Stomach (tissue), 9 donors: ENCODE results near the gene NCKAP1. TPM values are rescaled to one million over a fixed set of nuclear protein-coding genes. Genes with fewer than 3 reads are reported as not detected.
A peak's percentile ranks its signal among the peaks of the same experiment; 100 is the strongest.

Experiments used
- DNase-seq, 2 donors: peaks; one replicate each; pipeline versions ENCODE4 v3.0.0 to v3.0.0-alpha.2; 2013 to 2019
- H3K27ac ChIP-seq, 5 donors: fragments of 200-600 bp in 4 of 5; sonication (generic) in 4 of 5; one replicate each; pipeline ENCODE4 v1.5.1; 2013 to 2019; ENCODE audit warnings: mild to moderate bottlenecking in 1 of 5, moderate library complexity in 1 of 5
- H3K27me3 ChIP-seq, 3 donors: fragments of 200-600 bp; sonication (generic); one replicate each; pipeline ENCODE4 v1.5.1; 2017 to 2019; ENCODE audit warnings: mixed run types in 1 of 3
- H3K36me3 ChIP-seq, 4 donors: fragments of 200-600 bp; sonication (generic); 1 replicate in 3 of 4; 2 replicates in 1 of 4; pipeline ENCODE4 v1.5.1; 2016 to 2019
- H3K4me1 ChIP-seq, 4 donors: fragments of 200-600 bp; sonication (generic); one replicate each; pipeline ENCODE4 v1.5.1; 2016 to 2019
- H3K4me3 ChIP-seq, 4 donors: fragments of 200-600 bp; sonication (generic) in 3 of 4; one replicate each; pipeline ENCODE4 v1.5.1; 2016 to 2019; ENCODE audit warnings: mild to moderate bottlenecking in 1 of 4
- H3K9me3 ChIP-seq, 4 donors: fragments of 200-600 bp; sonication (generic); one replicate each; pipeline ENCODE4 v1.5.1; 2016 to 2019
- CTCF ChIP-seq, 7 experiments: fragments of 450-650 bp in 4 of 7; fragments of 200-600 bp in 3 of 7; sonication (generic) in 3 of 7; IDR thresholded peaks; one replicate each; pipeline ENCODE4 v1.5.1; 2016 to 2019; ENCODE audit warnings: antibody characterized with exemption in 7 of 7, control low read depth in 2 of 7, mild to moderate bottlenecking in 1 of 7
- EP300 ChIP-seq: sonication (generic); formaldehyde crosslinking; IDR thresholded peaks from one replicate; pipeline ENCODE4 v1.6.1; 2017; ENCODE audit warnings: antibody characterized with exemption
- POLR2A ChIP-seq, 4 donors: fragments of 450-650 bp; IDR thresholded peaks; one replicate each; pipeline ENCODE4 v1.6.1; 2016; ENCODE audit warnings: antibody characterized with exemption in 4 of 4, control low read depth in 2 of 4, mild to moderate bottlenecking in 1 of 4, moderate library complexity in 1 of 4
- POLR2AphosphoS5 ChIP-seq, 3 donors: sonication (generic); formaldehyde crosslinking; IDR thresholded peaks; one replicate each; pipeline ENCODE4 v1.6.1; 2016; ENCODE audit warnings: antibody characterized with exemption in 3 of 3
- WGBS, 5 donors: extraction: QIAGEN DNeasy Blood & Tissue Kit in 3 of 5; methylation state at CpG; one replicate each; pipeline versions ENCODE4 v1.1.5 to v1.1.7; 2013 to 2018; 5-methylcytosine and 5-hydroxymethylcytosine counted together
- intact Hi-C: fragments of 100-400 bp; cut with DNase I; formaldehyde crosslinking; loops from one replicate; pipeline ENCODE4 v1.15.1; 2023; ENCODE audit warnings: low total_unique reads
- polyA plus RNA-seq, 3 donors: library from polyadenylated mRNA; stranded (reverse); fragments of 200-250 nt; gene quantifications; one replicate each; pipeline ENCODE4 v1.2.3, GENCODE V29; 2013
- total RNA-seq, 5 donors: library from RNA; depleted of rRNA; stranded (reverse); fragments of >200 nt; gene quantifications; one replicate each; pipeline versions ENCODE4 v1.1.0 to v1.2.3, GENCODE V29; 2014 to 2016
- donor health status: healthy with polysubstance abuse.
- donor health status: Bipolar disorder and iron deficiency.
- donor health status: healthy.

The NCKAP1 gene
- total and polyA plus RNA-seq, 8 donors, result 13.0 to 262 (median 68.8) TPM

- Histone ChIP-seq H3K27ac (no peak overlapping the region), H3K27me3 (no peaks in the 10 kb centered on the region), H3K4me1 (peaks cover 9 to 61% (median 41%) of the 10 kb centered on the region in 4 donors), H3K4me3 (no peak overlapping the region), H3K36me3 (peaks cover 0 to 5% (median 0%) of the 10 kb centered on the region in 4 donors), H3K9me3 (no peaks in the 10 kb centered on the region)
- intact Hi-C loops, result no loop called here
- no peak for DNase-seq
- TF ChIP-seq CTCF (IDR thresholded peaks at IDR 0.05), result no peak
- 80 to 91% (median 83%) methylated on average over 2 of the region's 2 CpGs for WGBS, 5 donors
Observed at GRCh38 chr2:183011743-183012142, 26.5 kb downstream of the NCKAP1 start.

- intact Hi-C loops, result no loop called here
- Histone ChIP-seq H3K4me1 (peaks cover 9 to 61% (median 37%) of the 10 kb centered on the region in 4 donors), H3K9me3 (no peaks in the 10 kb centered on the region), H3K27ac (no peak overlapping the region), H3K36me3 (peaks cover 0 to 5% (median 0%) of the 10 kb centered on the region in 4 donors), H3K4me3 (no peak overlapping the region), H3K27me3 (no peaks in the 10 kb centered on the region)
- TF ChIP-seq EP300 (no peak), POLR2A (IDR thresholded peaks at IDR 0.05) (no peak), CTCF (IDR thresholded peaks at IDR 0.05) (no peak), POLR2AphosphoS5 (IDR thresholded peaks at IDR 0.05) (no peak)
- WGBS, 5 donors, result 53 to 69% (median 57%) methylated on average over 5 of the region's 5 CpGs
- DNase-seq, result peak in 1 of 2 donors; percentile 15
Observed at GRCh38 chr2:183010112-183010511, 28.1 kb downstream of the NCKAP1 start.

- H3K27me3 ChIP-seq, result no peaks in the 10 kb centered on the region
- 85 to 93% (median 92%) methylated on average over 3 of the region's 3 CpGs for WGBS, 5 donors
- DNase-seq, result no peak
- H3K4me1 ChIP-seq, result peaks cover 9 to 53% (median 31%) of the 10 kb centered on the region in 4 donors
- H3K36me3 ChIP-seq, result peaks cover 0 to 5% (median 0%) of the 10 kb centered on the region in 4 donors
- no peak overlapping the region for H3K27ac ChIP-seq
- intact Hi-C loops, result no loop called here
- no peak overlapping the region for H3K4me3 ChIP-seq
- H3K9me3 ChIP-seq, result no peaks in the 10 kb centered on the region
- no peak for TF ChIP-seq CTCF (IDR thresholded peaks at IDR 0.05)
- no peak for TF ChIP-seq POLR2AphosphoS5 (IDR thresholded peaks at IDR 0.05)
- TF ChIP-seq POLR2A (IDR thresholded peaks at IDR 0.05), result no peak
- no peak for TF ChIP-seq EP300
Observed at GRCh38 chr2:183009249-183009899, 28.9 kb downstream of the NCKAP1 start.

GRCh38 chr2:183001948-183002347 is 36.3 kb downstream of the NCKAP1 start:
- H3K27ac ChIP-seq, result no peak overlapping the region
- 79 to 95% (median 86%) methylated on average over 2 of the region's 2 CpGs for WGBS, 5 donors
- intact Hi-C loops, result no loop called here

More at GRCh38 chr2:183001948-183002347, 36.3 kb downstream of the NCKAP1 start:
- DNase-seq, result no peak
- TF ChIP-seq POLR2A (IDR thresholded peaks at IDR 0.05) (no peak), POLR2AphosphoS5 (IDR thresholded peaks at IDR 0.05) (no peak), CTCF (IDR thresholded peaks at IDR 0.05) (no peak), EP300 (no peak)
- no peak overlapping the region for H3K4me3 ChIP-seq
- H3K4me1 ChIP-seq, result peaks cover 0 to 19% (median 7%) of the 10 kb centered on the region in 4 donors
- peaks cover 0 to 45% (median 29%) of the 10 kb centered on the region in 4 donors for H3K36me3 ChIP-seq
- H3K27me3 ChIP-seq, result no peaks in the 10 kb centered on the region
- no peaks in the 10 kb centered on the region for H3K9me3 ChIP-seq
